Neutrophil (primary cell): Measurements from ENCODE around the gene ZNF423.

Experiments
- H3K27ac ChIP-seq: fragments of 200-600 bp; sonication (generic); 2 replicates; pipeline ENCODE4 v1.5.1; 2016; ENCODE audit warnings: mild to moderate bottlenecking, moderate library complexity
- H3K27me3 ChIP-seq: fragments of 200-600 bp; sonication (generic); 2 replicates; pipeline ENCODE4 v1.6.0; 2016; ENCODE audit warnings: mild to moderate bottlenecking
- H3K36me3 ChIP-seq: fragments of 200-600 bp; sonication (generic); 2 replicates; pipeline ENCODE4 v1.5.1; 2017
- H3K4me1 ChIP-seq, 2 experiments: fragments of 200-600 bp in 1 of 2; sonication (generic) in 1 of 2; 1 replicate in 1 of 2; 2 replicates in 1 of 2; pipeline versions ENCODE4 v1.5.1 to v1.6.1; 2013 to 2016; ENCODE audit warnings: low read depth in 1 of 2, low read length in 1 of 2, mild to moderate bottlenecking in 1 of 2, moderate library complexity in 1 of 2; ENCODE audit not compliant: control insufficient read depth in 1 of 2, insufficient read depth in 1 of 2
- H3K4me3 ChIP-seq, 2 experiments: fragments of 200-600 bp in 1 of 2; sonication (generic) in 1 of 2; 1 replicate in 1 of 2; 2 replicates in 1 of 2; pipeline ENCODE4 v1.5.1; 2013 to 2016; ENCODE audit warnings: low read depth in 1 of 2, low read length in 1 of 2, mild to moderate bottlenecking in 1 of 2, moderate library complexity in 1 of 2
- H3K9me3 ChIP-seq: fragments of 200-600 bp; sonication (generic); 2 replicates; pipeline ENCODE4 v1.5.1; 2016
- CTCF ChIP-seq: fragments of 200-600 bp; sonication (generic); IDR thresholded peaks from 2 replicates; pipeline ENCODE4 v1.5.1; 2016; ENCODE audit warnings: antibody characterized with exemption

The ZNF423 gene

DNA sequence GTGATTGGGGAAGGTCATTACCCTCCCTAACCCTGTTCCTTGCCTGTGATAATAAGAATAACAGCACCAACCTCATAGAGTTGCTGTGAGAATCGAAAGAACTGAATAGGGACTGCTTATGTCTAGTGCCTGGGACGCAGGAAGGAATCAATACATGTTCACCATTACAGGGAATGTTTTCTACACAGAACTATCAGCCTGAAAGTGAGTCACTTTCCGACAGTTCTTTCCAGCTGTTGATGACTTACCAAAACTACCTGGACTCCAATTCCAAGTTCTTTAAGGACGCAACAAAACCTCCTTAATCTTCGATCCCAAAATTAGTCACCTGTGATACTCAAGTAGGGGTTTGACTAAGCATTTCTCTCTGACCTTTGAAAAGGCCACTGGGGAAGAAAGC is 29.4 kb downstream of the ZNF423 start:
- TF ChIP-seq CTCF: no peak
- no peaks in the 10 kb centered on the region for H3K36me3 ChIP-seq
- H3K4me1 ChIP-seq: no peaks in the 10 kb centered on the region

GRCh38 chr16:49825041-49825440 is 30.9 kb downstream of the ZNF423 start:
- H3K4me3 ChIP-seq: no peak overlapping the region
- no peaks in the 10 kb centered on the region for H3K36me3 ChIP-seq
- peaks cover 7% of the 10 kb centered on the region for H3K27me3 ChIP-seq
- no peaks in the 10 kb centered on the region for H3K4me1 ChIP-seq
- no peak overlapping the region for H3K27ac ChIP-seq
- TF ChIP-seq CTCF: no peak
- no peaks in the 10 kb centered on the region for H3K9me3 ChIP-seq

More for the DNA sequence above, 29.4 kb downstream of the ZNF423 start:
- no peak overlapping the region for H3K4me3 ChIP-seq
- H3K27me3 ChIP-seq: peaks cover 7% of the 10 kb centered on the region
- H3K27ac ChIP-seq: no peak overlapping the region
- no peaks in the 10 kb centered on the region for H3K9me3 ChIP-seq

GRCh38 chr16:49824593-49824992 is 31.3 kb downstream of the ZNF423 start:
- Histone ChIP-seq H3K36me3 (no peaks in the 10 kb centered on the region), H3K4me3 (no peak overlapping the region), H3K27ac (no peak overlapping the region), H3K4me1 (no peaks in the 10 kb centered on the region), H3K9me3 (no peaks in the 10 kb centered on the region), H3K27me3 (peaks cover 7% of the 10 kb centered on the region)
- TF ChIP-seq CTCF: no peak

- TF ChIP-seq CTCF: no peak
- H3K4me1 ChIP-seq: no peaks in the 10 kb centered on the region
These were observed 33.1 kb downstream of the ZNF423 start for GRCh38 chr16:49822649-49823370.

GRCh38 chr16:49821614-49822282 is 34.2 kb downstream of the ZNF423 start:
- Histone ChIP-seq H3K4me1 (no peaks in the 10 kb centered on the region), H3K4me3 (no peak overlapping the region), H3K36me3 (no peaks in the 10 kb centered on the region), H3K9me3 (no peaks in the 10 kb centered on the region), H3K27ac (no peak overlapping the region), H3K27me3 (peaks cover 7% of the 10 kb centered on the region)
- no peak for TF ChIP-seq CTCF

More at GRCh38 chr16:49822649-49823370, 33.1 kb downstream of the ZNF423 start:
- no peaks in the 10 kb centered on the region for H3K9me3 ChIP-seq
- no peak overlapping the region for H3K27ac ChIP-seq
- H3K27me3 ChIP-seq: peaks cover 7% of the 10 kb centered on the region
- no peak overlapping the region for H3K4me3 ChIP-seq
- H3K36me3 ChIP-seq: no peaks in the 10 kb centered on the region
